Superior temporal gyrus (tissue), 1 donor: ENCODE results near the gene MT1E.
"Not testable (repeated sequence)": the region's sequence is repeated elsewhere in the genome, so short reads cannot be mapped to it uniquely, and the experiment has no call there.

ENCODE experiments used
- DNase-seq: peaks from one replicate; pipeline ENCODE4 v3.0.0-alpha.2; 2016; ENCODE audit errors: extremely low spot score

The MT1E gene

GRCh38 chr16:56672761-56673536 lies 47.4 kb downstream of the MT1E start:
- no peak for DNase-seq

GRCh38 chr16:56673921-56674320 lies 48.3 kb downstream of the MT1E start:
- no peak for DNase-seq

- not testable (repeated sequence) for DNase-seq
Measured at GRCh38 chr16:56674570-56674969, 49.0 kb downstream of the MT1E start.

DNA sequence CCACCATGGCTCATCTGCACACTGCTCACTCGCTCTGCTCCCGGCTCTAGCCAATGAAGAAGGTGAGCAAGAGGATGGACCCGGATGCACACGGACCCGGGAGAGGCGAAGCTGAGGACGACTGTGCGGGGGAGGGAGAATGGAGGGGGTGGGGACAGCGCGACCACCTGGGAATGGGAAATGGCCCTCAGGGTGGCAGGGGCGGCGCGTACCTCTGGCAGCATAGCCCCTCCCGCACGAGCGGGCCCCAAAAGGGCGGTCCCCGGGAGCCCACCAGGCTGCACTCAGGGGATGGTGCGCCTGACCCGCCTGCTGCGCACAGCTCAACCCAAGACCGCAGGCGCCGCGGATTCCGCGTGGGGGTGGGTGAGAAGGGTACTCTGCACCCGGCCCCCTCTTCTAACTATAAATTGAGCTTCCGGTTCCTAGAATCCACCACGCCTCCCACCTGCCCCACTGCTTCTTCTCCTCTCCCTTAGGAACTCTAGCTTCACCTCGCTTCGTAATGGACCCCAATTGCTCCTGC lies 50.2 kb downstream of the MT1E start:
- no peak for DNase-seq
